ENCODE data around the gene SZT2.

Gene SZT2

GRCh38 chr1:43360616-43361015 lies 29.1 kb upstream of the SZT2 start:
- no peak for DNase-seq (ENCODE audit: extremely low read depth, low read depth)
- no peak for TF ChIP-seq CTCF (IDR thresholded peaks at IDR 0.05; ENCODE audit: low read depth, low read length, missing control alignments)
- H3K4me3 ChIP-seq (replicated peaks; ENCODE audit: low read depth, low read length) = peak overlapping the region; percentile 87

- no peak overlapping the region for H3K4me3 ChIP-seq (replicated peaks; ENCODE audit: low read depth, low read length)
- TF ChIP-seq CTCF (IDR thresholded peaks at IDR 0.05; ENCODE audit: low read depth, low read length, missing control alignments) = no peak
- no peak for DNase-seq (ENCODE audit: extremely low read depth, low read depth)
Measured at GRCh38 chr1:43363283-43363934, 26.3 kb upstream of the SZT2 start.

- H3K4me3 ChIP-seq (replicated peaks; ENCODE audit: low read depth, low read length) = no peak overlapping the region
- DNase-seq (ENCODE audit: extremely low read depth, low read depth) = no peak
- TF ChIP-seq CTCF (IDR thresholded peaks at IDR 0.05; ENCODE audit: low read depth, low read length, missing control alignments) = no peak
Measured at GRCh38 chr1:43363935-43364525, 25.7 kb upstream of the SZT2 start.

- no peak for TF ChIP-seq CTCF (IDR thresholded peaks at IDR 0.05; ENCODE audit: low read depth, low read length, missing control alignments)
- peak overlapping the region; percentile 63 for H3K4me3 ChIP-seq (replicated peaks; ENCODE audit: low read depth, low read length)
- DNase-seq (ENCODE audit: extremely low read depth, low read depth) = no peak
Measured at GRCh38 chr1:43365678-43366077, 24.0 kb upstream of the SZT2 start.

- peak overlapping the region; percentile 63 for H3K4me3 ChIP-seq (replicated peaks; ENCODE audit: low read depth, low read length)
- TF ChIP-seq CTCF (IDR thresholded peaks at IDR 0.05; ENCODE audit: low read depth, low read length, missing control alignments) = no peak
- DNase-seq (ENCODE audit: extremely low read depth, low read depth) = no peak
Measured at GRCh38 chr1:43366179-43366578, 23.5 kb upstream of the SZT2 start.

- peak overlapping the region; percentile 63 for H3K4me3 ChIP-seq (replicated peaks; ENCODE audit: low read depth, low read length)
- no peak for TF ChIP-seq CTCF (IDR thresholded peaks at IDR 0.05; ENCODE audit: low read depth, low read length, missing control alignments)
- DNase-seq (ENCODE audit: extremely low read depth, low read depth) = no peak
Measured at GRCh38 chr1:43366601-43367025, 23.1 kb upstream of the SZT2 start.

Measured in HFF-Myc (cell line).